GM12878 (cell line): ENCODE data around the gene ENOX2. TPM values are rescaled to one million over a fixed set of nuclear protein-coding genes. Genes with fewer than 3 reads are reported as not detected.

Source experiments
- E2F4 ChIP-seq: IDR thresholded peaks from 2 replicates; pipeline ENCODE4 v1.6.1; 2012; ENCODE audit warnings: low read depth, low read length, improper control_type of control experiment
- ZBTB11 ChIP-seq: fragments of 450-650 bp; formaldehyde crosslinking; IDR thresholded peaks from 2 replicates; pipeline ENCODE4 v1.5.0; 2022; ENCODE audit warnings: mild to moderate bottlenecking, missing genetic modification characterization
- polyA plus RNA-seq, 11 experiments: library from polyadenylated mRNA; depleted of rRNA in 4 of 11; unstranded in 6 of 11; stranded (reverse) in 5 of 11; fragments of >200 nt; fragmentation: Nextera tagmentation in 4 of 11; fragmentation: Illumina TruSeq in 1 of 11; extraction: Ambion mirVana in 4 of 11; extraction: Trizol in 1 of 11; gene quantifications; 1 replicate in 1 of 11; 2 replicates in 10 of 11; pipeline versions ENCODE4 v1.2.1 to v1.2.3, GENCODE V29; 2011 to 2016; ENCODE audit warnings: inconsistent platforms in 2 of 11, missing spikeins in 2 of 11, low read depth in 1 of 11
- total RNA-seq, 4 experiments: library from RNA; depleted of rRNA in 3 of 4; stranded (reverse); fragments of >200 nt in 3 of 4; fragmentation: Illumina TruSeq in 1 of 4; extraction: Trizol in 1 of 4; gene quantifications; 2 replicates each; pipeline versions ENCODE4 v1.2.1 to v1.2.3, GENCODE V29; 2013 to 2021
- TF ChIP-seq, protein P1 (sequence below): fragments of 450-650 bp; IDR thresholded peaks from 2 replicates; pipeline ENCODE4 v1.6.1; 2017; ENCODE audit warnings: mild to moderate bottlenecking, moderate library complexity

The ENOX2 gene
- total and polyA plus RNA-seq, 10 of the 15 experiments (the other 5 are each of a cell fraction or from before 2014, with no cell fraction given), result 3.2 to 13.0 (median 7.7) TPM

DNA sequence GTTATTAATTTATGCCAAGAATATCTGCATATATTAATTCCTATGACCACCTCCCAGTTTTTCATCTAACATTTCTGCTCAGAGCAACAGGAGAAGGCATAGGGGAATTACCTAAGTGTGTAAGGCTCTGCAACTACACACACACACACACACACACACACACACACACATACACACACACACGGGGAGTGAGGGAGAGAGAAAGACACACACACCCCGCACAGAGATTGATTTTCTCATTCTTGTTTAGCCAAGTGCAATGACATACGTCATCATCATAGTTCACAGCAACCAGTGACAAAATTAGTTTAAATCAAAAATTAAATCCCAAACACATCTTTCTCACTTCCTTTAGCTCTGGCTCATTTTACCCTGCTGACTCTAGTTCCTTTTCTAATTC lies 298.1 kb downstream of the ENOX2 start (continued):
- TF ChIP-seq, protein P1, sequence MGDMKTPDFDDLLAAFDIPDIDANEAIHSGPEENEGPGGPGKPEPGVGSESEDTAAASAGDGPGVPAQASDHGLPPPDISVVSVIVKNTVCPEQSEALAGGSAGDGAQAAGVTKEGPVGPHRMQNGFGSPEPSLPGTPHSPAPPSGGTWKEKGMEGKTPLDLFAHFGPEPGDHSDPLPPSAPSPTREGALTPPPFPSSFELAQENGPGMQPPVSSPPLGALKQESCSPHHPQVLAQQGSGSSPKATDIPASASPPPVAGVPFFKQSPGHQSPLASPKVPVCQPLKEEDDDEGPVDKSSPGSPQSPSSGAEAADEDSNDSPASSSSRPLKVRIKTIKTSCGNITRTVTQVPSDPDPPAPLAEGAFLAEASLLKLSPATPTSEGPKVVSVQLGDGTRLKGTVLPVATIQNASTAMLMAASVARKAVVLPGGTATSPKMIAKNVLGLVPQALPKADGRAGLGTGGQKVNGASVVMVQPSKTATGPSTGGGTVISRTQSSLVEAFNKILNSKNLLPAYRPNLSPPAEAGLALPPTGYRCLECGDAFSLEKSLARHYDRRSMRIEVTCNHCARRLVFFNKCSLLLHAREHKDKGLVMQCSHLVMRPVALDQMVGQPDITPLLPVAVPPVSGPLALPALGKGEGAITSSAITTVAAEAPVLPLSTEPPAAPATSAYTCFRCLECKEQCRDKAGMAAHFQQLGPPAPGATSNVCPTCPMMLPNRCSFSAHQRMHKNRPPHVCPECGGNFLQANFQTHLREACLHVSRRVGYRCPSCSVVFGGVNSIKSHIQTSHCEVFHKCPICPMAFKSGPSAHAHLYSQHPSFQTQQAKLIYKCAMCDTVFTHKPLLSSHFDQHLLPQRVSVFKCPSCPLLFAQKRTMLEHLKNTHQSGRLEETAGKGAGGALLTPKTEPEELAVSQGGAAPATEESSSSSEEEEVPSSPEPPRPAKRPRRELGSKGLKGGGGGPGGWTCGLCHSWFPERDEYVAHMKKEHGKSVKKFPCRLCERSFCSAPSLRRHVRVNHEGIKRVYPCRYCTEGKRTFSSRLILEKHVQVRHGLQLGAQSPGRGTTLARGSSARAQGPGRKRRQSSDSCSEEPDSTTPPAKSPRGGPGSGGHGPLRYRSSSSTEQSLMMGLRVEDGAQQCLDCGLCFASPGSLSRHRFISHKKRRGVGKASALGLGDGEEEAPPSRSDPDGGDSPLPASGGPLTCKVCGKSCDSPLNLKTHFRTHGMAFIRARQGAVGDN, result no peak
- TF ChIP-seq E2F4, result no peak
- TF ChIP-seq ZBTB11, result no peak
